ENCODE results near the gene RBMXL3.

RBMXL3 gene

DNA sequence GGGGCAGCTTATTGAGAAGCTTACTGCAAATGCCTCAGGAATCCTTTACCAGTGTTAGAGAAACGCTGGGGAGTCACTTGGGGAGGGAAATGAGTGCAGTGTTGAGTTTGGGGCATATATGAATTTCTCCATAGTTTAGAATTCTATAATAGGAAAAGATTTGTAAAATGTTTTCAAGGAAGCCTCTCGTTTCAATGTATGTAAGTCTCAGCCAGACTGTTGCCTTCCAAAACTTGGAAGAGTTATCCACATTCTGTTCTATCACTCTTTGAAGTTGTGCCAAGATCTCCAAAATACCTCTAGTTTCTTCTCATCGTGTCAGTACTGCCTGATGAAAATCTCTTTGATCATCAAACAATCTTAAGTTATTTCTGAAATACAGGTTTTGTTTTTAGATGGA lies 45.3 kb downstream of the RBMXL3 start:
- Histone ChIP-seq H3K9me3 (ENCODE audit: insufficient read depth, low read length) (no peaks in the 10 kb centered on the region), H3K4me3 (ENCODE audit: insufficient read depth, low read length, poor library complexity, severe bottlenecking) (no peak overlapping the region), H3K36me3 (ENCODE audit: low read length) (no peaks in the 10 kb centered on the region), H3F3A (ENCODE audit: insufficient read depth) (no peaks in the 10 kb centered on the region), H3K79me2 (ENCODE audit: insufficient read depth, low read length) (no peaks in the 10 kb centered on the region), H3K27me3 (ENCODE audit: low read length) (no peaks in the 10 kb centered on the region), H4K20me1 (ENCODE audit: low read depth, low read length) (no peaks in the 10 kb centered on the region), H3K4me2 (ENCODE audit: low read depth, low read length, poor library complexity, severe bottlenecking) (no peak overlapping the region), H2AFZ (ENCODE audit: low read depth, low read length, severe bottlenecking) (no peak overlapping the region), H3K9ac (ENCODE audit: low read length) (no peak overlapping the region), H3K27ac (ENCODE audit: low read depth, low read length) (no peak overlapping the region), H3K9me2 (replicated peaks; ENCODE audit: insufficient read depth, low read length) (no peaks in the 10 kb centered on the region)
- no peak for TF ChIP-seq EZH2phosphoT487 (conservative IDR thresholded peaks at IDR 0.05; ENCODE audit: low read length)
- TF ChIP-seq, protein P1, sequence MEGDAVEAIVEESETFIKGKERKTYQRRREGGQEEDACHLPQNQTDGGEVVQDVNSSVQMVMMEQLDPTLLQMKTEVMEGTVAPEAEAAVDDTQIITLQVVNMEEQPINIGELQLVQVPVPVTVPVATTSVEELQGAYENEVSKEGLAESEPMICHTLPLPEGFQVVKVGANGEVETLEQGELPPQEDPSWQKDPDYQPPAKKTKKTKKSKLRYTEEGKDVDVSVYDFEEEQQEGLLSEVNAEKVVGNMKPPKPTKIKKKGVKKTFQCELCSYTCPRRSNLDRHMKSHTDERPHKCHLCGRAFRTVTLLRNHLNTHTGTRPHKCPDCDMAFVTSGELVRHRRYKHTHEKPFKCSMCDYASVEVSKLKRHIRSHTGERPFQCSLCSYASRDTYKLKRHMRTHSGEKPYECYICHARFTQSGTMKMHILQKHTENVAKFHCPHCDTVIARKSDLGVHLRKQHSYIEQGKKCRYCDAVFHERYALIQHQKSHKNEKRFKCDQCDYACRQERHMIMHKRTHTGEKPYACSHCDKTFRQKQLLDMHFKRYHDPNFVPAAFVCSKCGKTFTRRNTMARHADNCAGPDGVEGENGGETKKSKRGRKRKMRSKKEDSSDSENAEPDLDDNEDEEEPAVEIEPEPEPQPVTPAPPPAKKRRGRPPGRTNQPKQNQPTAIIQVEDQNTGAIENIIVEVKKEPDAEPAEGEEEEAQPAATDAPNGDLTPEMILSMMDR (IDR thresholded peaks at IDR 0.05; ENCODE audit: insufficient read depth, low read length, poor library complexity, severe bottlenecking): no peak

DNA sequence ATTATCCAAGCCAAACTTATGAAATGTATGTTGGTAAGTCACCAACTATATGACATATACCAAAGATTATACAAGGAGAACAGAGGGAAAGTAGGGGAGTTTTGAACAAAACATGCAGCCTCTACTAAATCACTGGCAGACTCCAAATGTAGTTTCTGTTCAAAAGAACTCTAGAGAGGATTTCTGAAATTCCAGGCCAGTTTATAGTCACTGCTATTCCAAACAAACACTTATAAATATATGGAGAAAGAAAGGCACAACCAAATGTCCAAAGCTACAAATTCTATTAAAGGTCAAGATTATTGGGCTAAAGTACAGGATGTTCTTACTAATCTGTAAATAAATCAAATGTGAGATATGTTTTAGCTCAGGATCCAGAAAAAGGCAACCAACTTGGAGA lies 47.4 kb downstream of the RBMXL3 start:
- Histone ChIP-seq H3K27ac (ENCODE audit: low read depth, low read length) (no peak overlapping the region), H2AFZ (ENCODE audit: low read depth, low read length, severe bottlenecking) (no peak overlapping the region), H3F3A (ENCODE audit: insufficient read depth) (no peaks in the 10 kb centered on the region), H3K4me2 (ENCODE audit: low read depth, low read length, poor library complexity, severe bottlenecking) (no peak overlapping the region), H3K4me3 (ENCODE audit: insufficient read depth, low read length, poor library complexity, severe bottlenecking) (no peak overlapping the region), H3K9me3 (ENCODE audit: insufficient read depth, low read length) (no peaks in the 10 kb centered on the region), H3K9me2 (replicated peaks; ENCODE audit: insufficient read depth, low read length) (no peaks in the 10 kb centered on the region), H3K79me2 (ENCODE audit: insufficient read depth, low read length) (no peaks in the 10 kb centered on the region), H3K9ac (ENCODE audit: low read length) (no peak overlapping the region), H4K20me1 (ENCODE audit: low read depth, low read length) (no peaks in the 10 kb centered on the region), H3K27me3 (ENCODE audit: low read length) (no peaks in the 10 kb centered on the region), H3K36me3 (ENCODE audit: low read length) (no peaks in the 10 kb centered on the region)
- TF ChIP-seq, protein P1 (IDR thresholded peaks at IDR 0.05; ENCODE audit: insufficient read depth, low read length, poor library complexity, severe bottlenecking): no peak
- TF ChIP-seq EZH2phosphoT487 (conservative IDR thresholded peaks at IDR 0.05; ENCODE audit: low read length): no peak

DNA sequence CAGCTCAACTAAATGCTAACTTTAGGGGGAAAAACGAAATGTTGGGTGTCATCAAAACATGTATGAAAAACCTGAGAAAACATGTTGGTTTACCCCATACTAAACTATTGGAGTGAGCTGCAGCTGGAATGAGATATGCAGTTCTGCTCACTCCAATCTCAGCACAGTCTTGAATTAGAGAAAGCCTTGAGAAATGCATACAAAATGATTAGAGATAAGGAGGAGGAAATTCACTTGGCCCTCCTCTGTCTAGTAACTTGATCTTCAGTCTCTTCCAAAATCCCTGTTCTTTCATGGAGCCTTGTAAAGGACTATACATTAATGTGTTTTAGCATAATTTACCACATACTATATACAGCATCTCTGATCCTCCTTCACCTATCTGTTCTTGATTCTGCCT lies 47.8 kb downstream of the RBMXL3 start:
- Histone ChIP-seq H3K27me3 (ENCODE audit: low read length) (no peaks in the 10 kb centered on the region), H3K4me2 (ENCODE audit: low read depth, low read length, poor library complexity, severe bottlenecking) (no peak overlapping the region)
- no peak for TF ChIP-seq EZH2phosphoT487 (conservative IDR thresholded peaks at IDR 0.05; ENCODE audit: low read length)
- TF ChIP-seq, protein P1 (IDR thresholded peaks at IDR 0.05; ENCODE audit: insufficient read depth, low read length, poor library complexity, severe bottlenecking): no peak

More for the DNA sequence above, 47.8 kb downstream of the RBMXL3 start:
- Histone ChIP-seq H3K79me2 (ENCODE audit: insufficient read depth, low read length) (no peaks in the 10 kb centered on the region), H3F3A (ENCODE audit: insufficient read depth) (no peaks in the 10 kb centered on the region), H4K20me1 (ENCODE audit: low read depth, low read length) (no peaks in the 10 kb centered on the region), H3K9ac (ENCODE audit: low read length) (no peak overlapping the region), H3K9me3 (ENCODE audit: insufficient read depth, low read length) (no peaks in the 10 kb centered on the region), H3K9me2 (replicated peaks; ENCODE audit: insufficient read depth, low read length) (no peaks in the 10 kb centered on the region), H2AFZ (ENCODE audit: low read depth, low read length, severe bottlenecking) (no peak overlapping the region), H3K27ac (ENCODE audit: low read depth, low read length) (no peak overlapping the region), H3K36me3 (ENCODE audit: low read length) (no peaks in the 10 kb centered on the region), H3K4me3 (ENCODE audit: insufficient read depth, low read length, poor library complexity, severe bottlenecking) (no peak overlapping the region)
